Measurements from ENCODE around the gene CACNG4.

DNA sequence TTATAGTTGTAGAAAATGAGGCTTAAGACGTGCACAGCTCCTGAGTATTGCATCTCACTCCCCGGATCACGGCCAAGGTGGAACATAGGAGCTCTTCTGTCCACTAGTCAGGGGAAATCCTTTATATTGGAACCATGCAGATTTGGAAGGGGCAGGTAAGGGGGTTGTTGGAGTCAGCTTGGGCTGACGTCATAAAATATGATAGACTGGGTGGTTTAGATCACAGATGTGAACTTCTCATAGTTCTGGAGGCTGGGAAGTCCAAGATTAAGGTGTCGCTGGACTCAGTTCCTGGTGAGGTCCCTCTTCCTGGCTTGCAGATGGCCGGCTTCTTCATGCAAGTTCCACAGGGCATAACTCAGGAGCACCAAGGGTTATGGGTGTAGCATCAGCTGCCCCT is 5.6 kb downstream of the CACNG4 start:
- no peak for TF ChIP-seq CTCF (conservative IDR thresholded peaks at IDR 0.05; ENCODE audit: low read depth, low read length)
- TF ChIP-seq EZH2 (IDR thresholded peaks at IDR 0.05; ENCODE audit: low read length, unreplicated experiment): no peak
- TF ChIP-seq EZH2phosphoT487 (IDR thresholded peaks at IDR 0.05; ENCODE audit: borderline replicate concordance, low read length): no peak
